Activated gamma-delta T cell (primary cell): ENCODE measurements around the gene FOXK2.
"Not testable (repeated sequence)": the region's sequence is repeated elsewhere in the genome, so short reads cannot be mapped to it uniquely, and the experiment has no call there.

ENCODE experiments used
- DNase-seq: peaks from one replicate; lab custom pipeline; 2025; lab: John Stamatoyannopoulos, UW

The FOXK2 gene

DNA sequence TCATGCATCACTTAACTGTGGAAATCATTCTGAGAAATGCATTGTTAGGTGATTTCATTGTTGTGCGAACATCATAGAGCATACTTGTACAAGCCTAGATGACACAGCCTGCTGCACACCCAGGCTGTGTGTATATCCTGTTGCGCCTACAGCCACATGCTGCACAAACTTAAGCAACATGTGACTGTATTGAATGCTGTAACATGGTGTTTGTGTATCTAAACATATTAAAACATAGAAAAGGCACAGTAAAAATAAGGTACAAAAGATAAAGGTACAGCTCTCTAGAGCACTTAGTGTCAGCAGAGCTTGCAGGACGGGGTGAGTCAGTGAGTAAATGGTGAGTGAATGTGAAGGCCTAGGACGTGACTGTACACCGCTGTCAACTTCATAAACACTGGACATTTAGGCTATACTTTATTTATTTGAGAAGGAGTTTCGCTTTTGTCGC lies 11.9 kb downstream of the FOXK2 start:
- no peak for DNase-seq

DNA sequence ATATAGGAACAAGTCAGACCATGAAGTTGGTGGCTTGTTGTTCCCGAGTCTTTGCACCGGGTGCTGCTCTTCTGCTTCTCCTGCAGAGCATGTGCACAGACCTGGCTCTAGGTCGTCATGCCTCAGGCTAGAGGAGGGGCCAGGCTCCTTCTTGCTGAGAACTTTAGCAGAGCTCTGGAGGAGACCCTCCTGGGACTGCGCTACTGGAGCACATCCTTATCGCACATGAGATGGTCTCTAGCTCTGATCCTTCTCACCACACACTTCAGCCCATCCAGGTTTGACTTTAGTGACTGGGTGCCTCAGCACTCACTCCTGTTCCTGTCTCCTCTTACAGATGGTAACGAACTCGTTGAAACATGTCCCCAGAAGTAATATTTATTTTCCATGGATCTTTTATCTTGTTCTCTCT lies 14.9 kb downstream of the FOXK2 start:
- DNase-seq = no peak

DNA sequence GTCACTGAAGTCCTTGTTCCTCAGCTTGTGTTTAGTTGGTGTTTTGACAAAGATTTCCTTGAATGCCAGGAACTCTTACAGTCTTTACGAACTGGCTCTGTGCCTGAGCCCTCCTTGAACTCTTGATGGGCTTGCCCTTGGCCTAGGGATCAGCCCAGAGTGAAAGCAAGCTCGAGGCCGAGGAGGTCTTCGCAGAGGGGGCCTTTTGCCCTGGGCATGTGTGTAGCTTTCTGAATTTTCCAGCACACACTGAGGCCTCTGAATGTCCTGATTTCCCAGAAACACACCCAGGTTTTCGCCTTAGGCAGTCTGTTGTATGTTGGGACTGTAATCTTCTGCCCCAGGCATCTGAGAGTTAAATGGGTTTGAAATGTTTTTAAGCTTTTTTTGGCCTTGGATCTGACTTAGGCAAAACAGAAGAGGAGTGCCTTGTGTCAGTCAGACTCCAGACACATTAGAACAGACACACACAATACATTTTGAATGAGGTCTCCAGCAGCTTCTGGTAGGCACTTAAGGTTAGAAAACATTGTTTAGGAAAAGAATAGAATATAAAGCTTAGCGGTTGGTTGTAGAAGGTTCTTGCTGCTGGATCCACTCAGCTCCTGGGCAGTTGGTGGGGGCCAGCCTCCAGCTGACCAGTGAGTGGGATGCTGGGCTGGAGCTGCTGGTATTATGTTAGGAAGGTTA lies 17.1 kb downstream of the FOXK2 start:
- no peak for DNase-seq

DNA sequence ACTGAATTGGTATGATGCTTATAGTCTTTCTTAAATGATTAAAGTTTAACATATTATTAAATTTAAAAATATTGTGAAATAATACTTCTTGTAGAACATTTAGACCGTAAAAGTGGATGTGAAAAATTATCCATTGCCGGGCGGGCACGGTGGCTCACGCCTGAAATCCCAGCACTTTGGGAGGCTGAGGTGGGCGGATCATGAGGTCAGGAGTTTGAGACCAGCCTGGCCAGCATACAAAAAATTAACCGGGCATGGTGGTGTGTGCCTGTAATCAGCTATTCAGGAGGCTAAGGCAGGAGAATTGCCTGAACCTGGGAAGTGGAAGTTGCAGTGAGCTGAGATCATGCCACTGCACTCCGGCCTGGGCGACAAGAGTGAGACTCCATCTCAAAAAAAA lies 17.7 kb downstream of the FOXK2 start:
- DNase-seq = not testable (repeated sequence)

DNA sequence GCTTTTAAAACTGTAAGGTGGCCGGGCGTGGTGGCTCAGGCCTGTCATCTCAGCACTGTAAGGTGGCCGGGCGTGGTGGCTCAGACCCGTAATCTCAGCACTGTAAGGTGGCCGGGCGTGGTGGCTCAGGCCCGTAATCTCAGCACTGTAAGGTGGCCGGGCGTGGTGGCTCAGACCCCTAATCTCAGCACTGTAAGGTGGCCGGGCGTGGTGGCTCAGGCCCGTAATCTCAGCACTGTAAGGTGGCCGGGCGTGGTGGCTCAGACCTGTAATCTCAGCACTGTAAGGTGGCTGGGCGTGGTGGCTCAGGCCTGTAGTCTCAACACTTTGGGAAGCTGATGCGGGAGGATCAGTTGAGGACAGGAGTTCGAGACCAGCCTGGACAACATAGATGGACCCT lies 19.5 kb downstream of the FOXK2 start:
- DNase-seq = not testable (repeated sequence)

DNA sequence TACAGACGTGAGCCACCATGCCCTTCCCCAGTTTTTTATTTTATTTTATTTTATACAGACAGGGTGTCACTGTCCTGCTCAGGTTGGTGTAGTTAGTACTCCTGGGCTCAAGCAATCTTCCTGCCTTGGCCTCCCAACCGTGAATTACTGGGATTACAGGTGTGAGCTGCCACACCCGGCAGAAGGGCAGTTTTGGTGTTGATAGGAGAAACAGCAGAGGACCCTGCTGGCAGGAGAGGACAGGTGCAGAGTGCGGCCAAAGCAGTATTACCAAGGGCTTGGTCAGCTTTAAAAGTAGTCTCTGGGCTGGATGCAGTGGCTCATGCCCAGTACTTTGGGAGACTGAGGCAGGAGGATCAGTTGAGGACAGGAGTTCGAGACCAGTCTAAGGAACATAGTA lies 22.9 kb downstream of the FOXK2 start:
- no peak for DNase-seq

DNA sequence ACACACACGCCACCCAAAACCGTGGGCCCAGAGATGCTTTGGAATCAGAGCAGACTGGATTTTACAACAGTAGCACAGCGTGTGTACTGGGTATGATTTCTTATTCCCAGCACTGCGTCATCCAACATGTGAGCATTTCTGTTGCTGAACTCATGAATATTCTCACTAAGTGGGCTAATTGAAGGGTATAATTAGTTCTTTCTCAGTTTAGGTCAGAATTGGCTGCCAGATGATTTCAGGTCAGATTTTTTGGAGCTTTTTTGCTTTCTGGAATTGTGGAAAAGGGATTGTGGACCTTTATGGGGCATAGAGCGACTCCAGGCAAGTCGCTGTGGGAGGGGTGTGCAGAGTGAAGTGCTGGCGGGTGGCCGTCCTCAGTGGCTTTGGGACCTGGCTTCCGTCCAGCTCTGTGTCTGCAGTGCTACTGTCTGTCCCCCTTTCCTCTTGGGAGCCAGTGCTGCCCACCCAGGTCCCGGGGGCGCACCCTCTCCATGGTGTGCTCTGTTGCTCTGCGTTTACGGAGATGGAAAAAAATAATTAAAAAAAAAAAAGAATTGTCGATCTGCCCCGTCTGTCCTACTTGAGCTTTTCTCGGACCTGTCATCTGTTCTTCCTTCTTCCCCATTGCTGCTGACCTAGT lies 25.0 kb downstream of the FOXK2 start:
- DNase-seq = no peak

DNA sequence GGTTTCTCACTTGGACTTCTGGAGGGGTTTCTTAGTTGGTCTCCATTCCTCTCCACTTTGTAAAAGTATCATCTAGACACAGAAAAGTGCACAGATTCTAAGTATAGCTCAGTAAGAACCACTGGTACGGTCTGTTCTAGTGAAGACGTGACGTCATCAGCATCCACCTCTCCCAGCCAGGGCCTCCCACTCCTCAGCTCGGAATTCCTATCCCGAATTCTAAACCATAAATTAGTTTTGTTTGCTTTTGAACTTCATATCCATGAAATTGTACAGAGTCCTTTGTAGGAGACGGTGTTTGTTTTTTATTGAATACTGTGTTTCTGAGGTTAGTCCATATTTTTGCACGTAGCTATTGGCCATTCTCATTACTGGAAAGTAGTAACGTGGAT lies 25.5 kb downstream of the FOXK2 start:
- DNase-seq = no peak

DNA sequence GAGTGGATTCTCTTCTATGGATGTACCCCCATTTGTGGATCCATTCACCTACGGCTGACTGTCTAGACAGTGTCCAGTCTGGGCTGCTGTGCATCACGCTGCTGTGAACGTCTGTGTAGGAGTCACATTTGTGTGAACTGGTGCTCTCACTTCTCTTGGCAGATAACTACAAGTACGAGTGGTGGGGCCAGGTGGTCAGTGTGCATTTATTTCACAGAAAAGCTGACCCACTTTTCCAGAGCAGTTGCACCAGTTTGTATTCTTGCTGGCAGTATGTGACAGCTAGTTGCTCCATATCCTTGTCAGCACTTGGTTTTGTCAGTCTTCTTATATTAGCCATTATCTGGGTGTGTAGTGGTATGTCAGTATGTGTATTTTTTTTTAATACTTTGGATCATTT lies 28.4 kb downstream of the FOXK2 start:
- DNase-seq = no peak

DNA sequence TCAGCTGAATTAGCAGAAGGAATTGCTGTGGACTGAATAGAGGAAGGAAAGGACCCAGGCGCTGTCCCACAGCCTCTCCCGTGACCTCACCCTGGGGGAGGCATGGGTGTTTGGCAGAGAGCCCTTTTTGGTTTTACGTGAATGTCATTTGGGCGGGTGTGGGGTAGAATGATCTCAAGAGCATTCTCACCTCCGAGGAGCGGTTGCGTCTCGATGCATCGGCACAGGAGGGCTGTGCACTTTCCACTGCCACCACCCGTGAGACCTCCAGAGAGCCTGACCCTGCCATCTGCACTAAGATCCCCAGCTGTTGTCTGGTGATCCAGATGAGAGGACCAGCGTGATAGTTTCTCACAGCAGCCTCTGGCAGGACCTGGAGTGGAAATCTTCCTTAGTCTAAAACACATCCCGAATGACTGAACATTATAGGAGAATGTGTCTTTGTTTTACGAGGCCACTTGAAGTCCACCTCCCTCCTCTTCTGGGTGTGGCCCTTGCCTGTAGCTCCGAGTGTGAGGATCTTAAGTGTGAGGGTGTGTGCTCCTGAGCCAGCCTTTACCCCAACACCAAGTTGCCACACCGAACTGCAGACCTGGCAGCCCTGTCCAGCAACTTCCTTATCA lies 29.3 kb downstream of the FOXK2 start:
- no peak for DNase-seq

DNA sequence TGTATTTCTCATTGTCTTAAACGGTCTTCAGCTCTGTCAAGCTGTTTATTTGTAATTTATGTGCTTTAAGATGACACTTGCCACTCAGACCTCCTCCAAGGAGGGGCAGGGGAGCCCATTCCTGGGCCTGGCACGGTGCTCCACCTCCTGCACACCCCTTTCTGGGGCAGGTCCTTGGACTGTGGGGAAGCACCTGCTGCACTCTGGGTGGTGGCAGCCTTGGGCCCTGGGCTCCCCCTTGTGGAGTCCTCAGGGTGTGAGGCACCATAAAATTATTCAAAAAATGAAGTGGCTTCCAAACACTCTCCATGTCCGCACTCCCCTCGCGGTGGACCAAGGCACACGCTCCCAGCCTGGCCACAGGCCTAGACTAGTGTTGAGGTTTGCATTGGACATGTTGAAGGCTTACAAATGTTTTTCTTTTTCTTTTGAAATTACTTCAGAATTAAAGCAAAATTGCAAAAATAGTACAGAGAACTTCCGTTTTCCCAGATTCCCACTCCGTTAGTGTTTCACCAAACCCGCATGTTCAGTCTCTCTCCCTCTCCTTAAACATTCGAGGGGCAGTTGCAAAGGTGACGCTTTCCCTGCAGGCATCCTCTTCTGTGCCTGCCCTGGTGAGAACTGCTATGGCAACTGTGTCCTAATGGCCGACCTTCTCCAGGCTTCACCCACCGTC lies 32.4 kb downstream of the FOXK2 start:
- DNase-seq = peak; percentile 41

DNA sequence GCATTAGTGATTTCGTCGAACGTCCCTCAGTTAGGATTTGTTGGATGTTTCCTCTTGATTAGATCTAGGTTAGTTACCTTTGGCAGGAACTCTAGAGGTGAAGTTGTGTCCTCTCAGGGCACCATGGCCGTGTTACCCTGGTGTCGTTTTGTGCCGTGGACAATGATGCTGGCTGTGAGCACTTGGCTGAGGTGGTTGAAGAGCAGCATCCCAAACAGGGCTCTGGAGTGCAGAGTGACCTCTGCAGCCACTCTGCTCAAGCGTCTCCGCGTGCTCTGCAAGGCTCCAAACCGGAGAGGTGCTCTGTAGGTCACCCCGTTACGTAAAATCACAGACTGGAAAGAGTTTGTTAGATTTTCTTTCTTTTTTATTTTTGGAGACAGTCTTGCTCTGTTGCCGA lies 33.0 kb downstream of the FOXK2 start:
- no peak for DNase-seq

DNA sequence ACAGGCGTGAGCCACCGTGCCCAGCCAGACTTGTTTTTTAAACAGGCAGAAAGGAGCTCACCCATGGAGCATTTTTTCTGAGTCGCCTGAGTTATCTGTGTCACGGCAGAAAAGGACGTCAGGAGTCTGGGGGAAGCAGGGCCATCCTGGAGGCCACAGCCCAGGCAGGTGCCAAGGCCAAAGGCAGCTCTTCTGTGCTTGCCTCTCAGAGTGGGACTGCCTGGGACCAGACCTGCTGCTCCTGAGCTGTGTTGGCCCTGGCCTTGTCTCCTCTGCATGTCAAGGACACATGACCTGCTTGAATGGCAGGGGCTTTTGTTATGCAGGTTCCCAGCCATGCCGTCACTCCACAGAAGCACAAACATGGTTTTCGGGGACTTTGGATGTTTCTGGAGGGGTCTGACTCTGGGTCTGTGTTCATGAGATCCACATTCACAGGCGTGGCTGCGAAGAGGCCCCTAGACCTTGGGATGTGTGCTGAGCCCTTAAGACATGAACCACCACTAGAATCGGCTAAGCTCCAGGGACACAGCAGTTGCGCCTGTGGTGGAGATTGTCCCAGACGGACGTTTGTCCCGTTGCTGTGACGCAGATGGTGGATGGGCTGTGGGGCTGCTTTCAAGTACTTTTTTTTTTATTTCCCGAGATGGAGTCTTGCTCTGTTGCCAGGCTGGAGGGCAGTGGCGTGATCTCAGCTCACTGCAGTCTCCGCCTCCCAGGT lies 33.8 kb downstream of the FOXK2 start:
- no peak for DNase-seq

DNA sequence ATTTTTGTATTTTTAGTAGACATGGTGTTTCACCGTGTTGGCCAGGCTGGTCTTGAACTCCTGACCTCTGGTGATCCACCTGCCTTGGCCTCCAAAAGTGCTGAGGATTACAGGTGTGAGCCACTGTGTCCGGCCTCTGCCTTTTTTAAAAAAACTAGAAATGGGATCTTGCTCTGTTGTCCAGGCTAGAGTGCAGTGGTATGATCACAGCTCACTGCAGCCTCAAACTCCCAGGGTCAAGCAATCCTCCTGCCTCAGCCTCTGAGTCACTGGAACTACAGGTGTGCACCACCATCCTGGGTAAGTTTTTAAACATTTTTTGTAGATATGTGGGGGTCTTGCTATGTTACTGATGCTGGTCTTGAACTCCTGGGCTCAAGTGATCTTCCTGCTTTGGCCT lies 38.0 kb downstream of the FOXK2 start:
- DNase-seq = not testable (repeated sequence)

DNA sequence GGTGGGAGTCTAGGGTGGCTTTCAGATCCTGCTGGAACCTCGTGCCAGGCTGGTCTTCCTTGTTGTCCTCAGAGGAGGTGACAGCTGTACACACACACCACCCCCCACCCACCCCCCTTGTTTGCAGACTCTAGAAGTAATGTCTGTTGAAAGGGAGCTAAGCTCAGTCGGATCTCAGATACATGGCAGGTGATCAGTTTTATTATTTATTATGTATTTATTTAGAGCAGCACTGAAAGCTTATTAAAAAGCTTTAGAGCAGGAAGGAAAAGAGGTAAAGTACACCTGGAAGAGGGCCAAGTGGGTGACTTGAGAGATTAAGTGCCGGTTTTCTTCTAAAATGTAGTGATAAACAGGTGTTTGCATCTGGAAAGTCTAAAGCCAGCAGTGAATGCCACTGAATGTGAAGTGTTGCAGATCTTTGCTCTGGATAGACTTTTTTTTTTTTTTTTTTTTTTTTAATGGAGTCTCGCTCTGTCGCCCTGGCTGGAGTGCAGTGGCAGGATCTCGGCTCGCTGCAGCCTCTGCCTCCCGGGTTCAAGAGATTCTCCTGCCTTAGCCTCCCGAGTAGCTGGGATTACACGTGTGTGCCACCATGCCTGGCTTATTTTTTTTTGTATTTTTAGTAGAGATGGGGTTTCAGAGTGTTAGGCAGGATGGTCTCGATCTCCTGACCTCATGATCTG lies 40.2 kb downstream of the FOXK2 start:
- DNase-seq = no peak

DNA sequence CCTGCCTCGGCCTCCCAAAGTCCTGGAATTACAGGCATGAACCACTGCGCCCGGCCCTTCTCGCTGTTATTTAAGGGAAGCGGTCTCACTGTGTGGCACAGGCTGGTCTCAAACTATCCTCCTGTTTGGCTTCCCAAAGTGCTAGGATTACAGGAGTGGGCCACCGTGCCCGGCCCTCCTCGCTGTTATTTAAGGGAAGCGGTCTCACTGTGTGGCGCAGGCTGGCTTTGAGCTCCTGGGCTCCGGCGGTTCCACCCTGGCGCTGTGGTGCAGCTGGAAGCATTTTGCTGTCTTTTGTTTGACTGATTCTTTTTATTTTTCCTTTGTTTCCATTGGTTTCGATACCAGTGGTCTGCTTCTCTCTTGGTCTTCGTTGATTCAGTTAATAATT lies 40.7 kb downstream of the FOXK2 start:
- DNase-seq = no peak

DNA sequence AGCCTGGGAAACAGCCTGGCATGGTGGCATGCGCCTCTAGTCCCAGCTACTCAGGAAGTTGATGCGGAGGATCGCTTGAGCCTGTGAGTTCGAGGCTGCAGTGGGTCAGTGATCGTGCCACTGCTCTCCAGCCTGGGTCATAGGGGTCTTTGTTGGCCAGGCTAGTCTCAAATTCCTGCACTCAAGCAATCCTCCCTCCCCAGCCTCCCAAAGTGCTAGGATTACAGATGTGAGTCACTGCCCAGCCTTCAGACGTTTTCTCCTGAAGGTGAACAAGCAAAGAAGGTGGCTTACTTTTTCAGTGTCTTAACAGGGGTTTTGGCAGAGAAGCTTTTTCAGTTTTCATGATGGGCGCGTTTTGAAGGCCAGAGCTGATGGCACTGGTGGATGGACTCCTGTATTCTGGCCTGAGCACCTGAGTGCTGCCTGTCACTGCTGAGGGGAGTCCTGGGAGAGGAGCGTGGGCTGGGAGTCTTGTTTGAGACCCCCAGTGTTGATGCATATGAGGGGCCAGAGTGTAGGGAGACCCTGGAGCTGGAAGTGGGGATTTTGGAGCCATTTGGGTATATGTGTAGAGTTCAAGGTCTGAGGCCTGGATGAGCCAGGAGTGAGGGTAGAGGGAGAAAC lies 41.4 kb downstream of the FOXK2 start:
- DNase-seq = no peak

DNA sequence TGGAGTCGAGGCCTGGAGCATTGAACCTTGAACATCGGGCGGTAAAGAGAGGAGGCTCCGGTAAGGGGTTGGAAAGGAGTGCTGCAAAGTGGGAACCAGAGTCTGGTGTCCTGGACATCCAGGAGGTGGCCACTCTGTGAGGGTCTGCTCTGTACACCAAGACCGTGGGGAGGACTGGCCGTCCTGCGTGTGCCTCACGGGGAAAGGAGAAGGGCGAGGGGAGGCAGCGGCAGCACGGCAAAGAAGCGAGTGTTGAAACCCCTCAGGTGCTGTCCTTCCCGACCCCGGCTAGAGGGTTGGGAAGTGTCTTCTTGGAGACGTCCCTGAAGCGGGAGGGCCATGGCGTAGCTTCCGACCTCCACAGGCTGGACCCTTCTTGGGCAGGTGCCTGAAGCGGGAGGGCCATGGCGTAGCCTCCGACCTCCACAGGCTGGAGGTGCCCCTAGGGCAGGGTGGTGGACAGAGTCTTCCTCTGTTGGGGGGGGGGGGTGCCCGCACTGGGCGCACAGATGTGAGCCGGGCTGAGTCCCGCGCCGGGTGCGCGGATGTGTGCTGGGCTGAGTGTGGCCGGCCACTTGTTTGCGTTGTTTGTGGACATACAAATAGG lies 42.0 kb downstream of the FOXK2 start:
- no peak for DNase-seq

DNA sequence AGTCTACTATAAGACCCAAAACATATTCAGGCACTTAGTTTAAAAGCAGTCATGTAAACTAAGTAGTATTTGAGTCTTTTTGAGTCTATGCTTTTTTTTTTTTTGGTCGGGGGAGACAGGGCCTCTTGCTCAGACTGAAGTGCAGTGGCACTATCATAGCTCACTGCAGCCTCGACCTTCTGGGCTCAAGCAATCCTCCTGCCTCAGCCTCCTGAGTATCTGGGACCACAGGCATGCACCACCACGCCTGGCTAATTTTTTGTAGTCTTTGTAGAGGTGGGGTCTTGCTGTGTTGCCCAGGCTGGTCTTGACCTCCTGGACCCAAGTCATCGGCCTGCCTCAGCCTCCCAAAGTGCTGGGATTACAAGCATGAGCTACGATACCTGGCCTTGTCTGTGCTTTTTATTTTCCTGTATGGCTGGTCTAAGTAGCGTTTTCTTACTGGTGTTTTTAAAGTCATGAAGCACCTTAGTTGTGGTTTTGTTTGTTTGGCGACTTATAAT lies 43.2 kb downstream of the FOXK2 start:
- DNase-seq = not testable (repeated sequence)

DNA sequence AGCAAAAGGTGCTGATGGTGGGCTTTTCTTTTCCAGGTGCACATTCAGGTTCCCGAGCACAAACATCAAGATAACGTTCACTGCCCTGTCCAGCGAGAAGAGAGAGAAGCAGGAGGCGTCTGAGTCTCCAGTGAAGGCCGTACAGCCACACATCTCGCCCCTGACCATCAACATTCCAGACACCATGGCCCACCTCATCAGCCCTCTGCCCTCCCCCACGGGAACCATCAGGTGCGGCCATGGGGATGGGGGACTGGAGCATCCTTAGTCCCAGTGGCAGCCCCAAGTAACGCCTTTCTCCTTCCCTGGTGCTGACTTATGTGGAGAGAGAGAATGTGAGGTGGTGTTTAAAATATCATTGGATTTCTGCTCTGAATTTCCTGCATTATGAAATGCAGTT lies 43.8 kb downstream of the FOXK2 start:
- DNase-seq = no peak
